GM21723 (cell line): ENCODE data around the gene KRTAP10-4.
"Not testable (repeated sequence)": the region's sequence is repeated elsewhere in the genome, so short reads cannot be mapped to it uniquely, and the experiment has no call there.

ENCODE experiments used
- ATAC-seq: cut with Tn5 transposase; IDR thresholded peaks from one replicate; pipeline ENCODE4 v1.9.1; 2021; ENCODE audit warnings: mild to moderate bottlenecking, moderate library complexity; ENCODE audit not compliant: unreplicated experiment

Gene KRTAP10-4

GRCh38 chr21:44533891-44534627 is 39.5 kb upstream of the KRTAP10-4 start:
- ATAC-seq, result no peak

- ATAC-seq, result no peak
These were observed 38.8 kb upstream of the KRTAP10-4 start for GRCh38 chr21:44534688-44535087.

GRCh38 chr21:44535963-44536362 is 37.6 kb upstream of the KRTAP10-4 start:
- ATAC-seq, result no peak

GRCh38 chr21:44537930-44538911 is 35.3 kb upstream of the KRTAP10-4 start:
- no peak for ATAC-seq

GRCh38 chr21:44539046-44539445 is 34.5 kb upstream of the KRTAP10-4 start:
- no peak for ATAC-seq

GRCh38 chr21:44539991-44540666 is 33.4 kb upstream of the KRTAP10-4 start, which contains the start of gene KRTAP10-1:
TSS of gene KRTAP10-1 (minus strand) at chr21:44540195. CDS start at chr21:44540150, 45 bp downstream.
- no peak for ATAC-seq

- ATAC-seq, result no peak
These were observed 32.7 kb upstream of the KRTAP10-4 start for GRCh38 chr21:44540741-44541288.

GRCh38 chr21:44542716-44543115 is 30.8 kb upstream of the KRTAP10-4 start:
- ATAC-seq, result no peak

- no peak for ATAC-seq
These were observed 29.0 kb upstream of the KRTAP10-4 start for GRCh38 chr21:44544566-44544965.

- ATAC-seq, result no peak
These were observed 25.7 kb upstream of the KRTAP10-4 start for GRCh38 chr21:44547656-44548331.

- no peak for ATAC-seq
These were observed 25.1 kb upstream of the KRTAP10-4 start for GRCh38 chr21:44548381-44548780.

GRCh38 chr21:44548922-44549321 is 24.6 kb upstream of the KRTAP10-4 start:
- ATAC-seq, result no peak

GRCh38 chr21:44549525-44550211 is 23.9 kb upstream of the KRTAP10-4 start:
- ATAC-seq, result no peak

GRCh38 chr21:44550285-44550684 is 23.2 kb upstream of the KRTAP10-4 start:
- not testable (repeated sequence) for ATAC-seq

GRCh38 chr21:44550807-44551206 is 22.7 kb upstream of the KRTAP10-4 start:
- no peak for ATAC-seq

- no peak for ATAC-seq
These were observed 22.1 kb upstream of the KRTAP10-4 start, which contains the start of gene KRTAP10-2 for GRCh38 chr21:44551340-44551961. TSS of gene KRTAP10-2 (minus strand) at chr21:44551505. CDS start at chr21:44551458, 47 bp downstream.

- no peak for ATAC-seq
These were observed 21.4 kb upstream of the KRTAP10-4 start for GRCh38 chr21:44552136-44552535.

- ATAC-seq, result no peak
These were observed 20.8 kb upstream of the KRTAP10-4 start for GRCh38 chr21:44552681-44553080.
